Stomach (tissue), 4 donors: ENCODE measurements around the gene DHX29.

Source experiments
- EP300 ChIP-seq: sonication (generic); formaldehyde crosslinking; IDR thresholded peaks from one replicate; pipeline ENCODE4 v1.6.1; 2017; ENCODE audit warnings: antibody characterized with exemption
- POLR2A ChIP-seq, 4 donors: fragments of 450-650 bp; IDR thresholded peaks; one replicate each; pipeline ENCODE4 v1.6.1; 2016; ENCODE audit warnings: antibody characterized with exemption in 4 of 4, control low read depth in 2 of 4, mild to moderate bottlenecking in 1 of 4, moderate library complexity in 1 of 4
- POLR2AphosphoS5 ChIP-seq, 3 donors: sonication (generic); formaldehyde crosslinking; IDR thresholded peaks; one replicate each; pipeline ENCODE4 v1.6.1; 2016; ENCODE audit warnings: antibody characterized with exemption in 3 of 3
- TF ChIP-seq, protein P1 (sequence below), 7 experiments: fragments of 450-650 bp in 4 of 7; fragments of 200-600 bp in 3 of 7; sonication (generic) in 3 of 7; IDR thresholded peaks; one replicate each; pipeline ENCODE4 v1.5.1; 2016 to 2019; ENCODE audit warnings: antibody characterized with exemption in 7 of 7, control low read depth in 2 of 7, mild to moderate bottlenecking in 1 of 7

GRCh38 chr5:55236800-55237199 lies 70.7 kb downstream of the DHX29 start:
- TF ChIP-seq, protein P1, sequence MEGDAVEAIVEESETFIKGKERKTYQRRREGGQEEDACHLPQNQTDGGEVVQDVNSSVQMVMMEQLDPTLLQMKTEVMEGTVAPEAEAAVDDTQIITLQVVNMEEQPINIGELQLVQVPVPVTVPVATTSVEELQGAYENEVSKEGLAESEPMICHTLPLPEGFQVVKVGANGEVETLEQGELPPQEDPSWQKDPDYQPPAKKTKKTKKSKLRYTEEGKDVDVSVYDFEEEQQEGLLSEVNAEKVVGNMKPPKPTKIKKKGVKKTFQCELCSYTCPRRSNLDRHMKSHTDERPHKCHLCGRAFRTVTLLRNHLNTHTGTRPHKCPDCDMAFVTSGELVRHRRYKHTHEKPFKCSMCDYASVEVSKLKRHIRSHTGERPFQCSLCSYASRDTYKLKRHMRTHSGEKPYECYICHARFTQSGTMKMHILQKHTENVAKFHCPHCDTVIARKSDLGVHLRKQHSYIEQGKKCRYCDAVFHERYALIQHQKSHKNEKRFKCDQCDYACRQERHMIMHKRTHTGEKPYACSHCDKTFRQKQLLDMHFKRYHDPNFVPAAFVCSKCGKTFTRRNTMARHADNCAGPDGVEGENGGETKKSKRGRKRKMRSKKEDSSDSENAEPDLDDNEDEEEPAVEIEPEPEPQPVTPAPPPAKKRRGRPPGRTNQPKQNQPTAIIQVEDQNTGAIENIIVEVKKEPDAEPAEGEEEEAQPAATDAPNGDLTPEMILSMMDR (IDR thresholded peaks at IDR 0.05): no peak
- TF ChIP-seq POLR2A (IDR thresholded peaks at IDR 0.05) (no peak), EP300 (no peak), POLR2AphosphoS5 (IDR thresholded peaks at IDR 0.05) (no peak)
